Measurements from ENCODE around the gene PDE6H.

PDE6H gene

GRCh38 chr12:15001733-15002382, 29.0 kb downstream of the PDE6H start:
- DNase-seq (ENCODE audit: low read depth) = no peak

- no peak for DNase-seq (ENCODE audit: low read depth)
Observed at GRCh38 chr12:15004421-15004820, 31.6 kb downstream of the PDE6H start.

- DNase-seq (ENCODE audit: low read depth) = no peak
Observed at GRCh38 chr12:15005064-15005463, 32.2 kb downstream of the PDE6H start.

GRCh38 chr12:15007551-15007950, 34.7 kb downstream of the PDE6H start:
- no peak for DNase-seq (ENCODE audit: low read depth)

- DNase-seq (ENCODE audit: low read depth) = no peak
Observed at GRCh38 chr12:15011162-15011561, 38.3 kb downstream of the PDE6H start.

GRCh38 chr12:15013634-15014179, 40.9 kb downstream of the PDE6H start:
- no peak for DNase-seq (ENCODE audit: low read depth)

- DNase-seq (ENCODE audit: low read depth) = no peak
Observed at GRCh38 chr12:15014708-15015107, 41.9 kb downstream of the PDE6H start.

- no peak for DNase-seq (ENCODE audit: low read depth)
Observed at GRCh38 chr12:15015121-15015520, 42.3 kb downstream of the PDE6H start.

GRCh38 chr12:15020156-15020555, 47.3 kb downstream of the PDE6H start:
- no peak for DNase-seq (ENCODE audit: low read depth)

Data from activated T-cell treated with anti-CD3 and anti-CD28 coated beads for 48 hours (primary cell).